Measurements from ENCODE around the gene IER5L. TPM values are rescaled to one million over a fixed set of nuclear protein-coding genes. Genes with fewer than 3 reads are reported as not detected.
"Not testable (repeated sequence)": the region's sequence is repeated elsewhere in the genome, so short reads cannot be mapped to it uniquely, and the experiment has no call there.

The IER5L gene
- total RNA-seq, 6 experiments from 2014 or later, result 28.5 to 45.1 (median 42.2) TPM

- peaks cover 5% of the 10 kb centered on the region; the same call in 1 of the 2 replicates for H3K9me3 Mint-ChIP-seq
- no peak overlapping the region for H3K27ac Mint-ChIP-seq
- H3K4me3 Mint-ChIP-seq, result no peak overlapping the region
- DNase-seq, result no peak
- peaks cover 40% of the 10 kb centered on the region for H3K4me1 Mint-ChIP-seq (ENCODE audit: low read depth)
- peaks cover 17% of the 10 kb centered on the region for H3K36me3 Mint-ChIP-seq (ENCODE audit: low read depth)
- H3K27me3 Mint-ChIP-seq (ENCODE audit: insufficient read depth), result peaks cover 2% of the 10 kb centered on the region
- TF ChIP-seq, protein P1, sequence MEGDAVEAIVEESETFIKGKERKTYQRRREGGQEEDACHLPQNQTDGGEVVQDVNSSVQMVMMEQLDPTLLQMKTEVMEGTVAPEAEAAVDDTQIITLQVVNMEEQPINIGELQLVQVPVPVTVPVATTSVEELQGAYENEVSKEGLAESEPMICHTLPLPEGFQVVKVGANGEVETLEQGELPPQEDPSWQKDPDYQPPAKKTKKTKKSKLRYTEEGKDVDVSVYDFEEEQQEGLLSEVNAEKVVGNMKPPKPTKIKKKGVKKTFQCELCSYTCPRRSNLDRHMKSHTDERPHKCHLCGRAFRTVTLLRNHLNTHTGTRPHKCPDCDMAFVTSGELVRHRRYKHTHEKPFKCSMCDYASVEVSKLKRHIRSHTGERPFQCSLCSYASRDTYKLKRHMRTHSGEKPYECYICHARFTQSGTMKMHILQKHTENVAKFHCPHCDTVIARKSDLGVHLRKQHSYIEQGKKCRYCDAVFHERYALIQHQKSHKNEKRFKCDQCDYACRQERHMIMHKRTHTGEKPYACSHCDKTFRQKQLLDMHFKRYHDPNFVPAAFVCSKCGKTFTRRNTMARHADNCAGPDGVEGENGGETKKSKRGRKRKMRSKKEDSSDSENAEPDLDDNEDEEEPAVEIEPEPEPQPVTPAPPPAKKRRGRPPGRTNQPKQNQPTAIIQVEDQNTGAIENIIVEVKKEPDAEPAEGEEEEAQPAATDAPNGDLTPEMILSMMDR (IDR thresholded peaks at IDR 0.05), result no peak
Observed at GRCh38 chr9:129163753-129164152, 14.3 kb downstream of the IER5L start.

DNA sequence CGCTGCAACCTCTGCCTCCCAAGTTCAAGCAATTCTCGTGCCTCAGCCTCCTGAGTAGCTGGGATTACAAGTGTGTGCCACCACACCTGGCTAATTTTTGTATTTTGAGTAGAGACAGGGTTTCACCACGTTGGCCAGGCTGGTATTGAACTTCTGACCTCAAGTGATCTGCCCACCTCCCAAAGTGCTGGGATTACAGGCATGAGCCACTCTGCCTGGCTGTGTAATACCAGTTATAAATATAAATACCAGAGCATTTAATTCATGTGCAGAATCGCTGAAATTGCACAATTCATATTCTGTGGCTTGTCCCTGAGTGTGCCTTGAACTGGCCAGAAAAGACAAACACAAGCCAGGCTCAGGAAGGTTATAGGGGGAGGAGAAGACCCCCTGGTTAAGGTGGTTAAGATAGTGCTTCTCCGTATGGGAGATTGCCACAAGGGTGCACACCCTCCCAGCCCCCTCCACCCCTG is 14.8 kb downstream of the IER5L start:
- H3K27ac Mint-ChIP-seq; DNase-seq; H3K9me3 Mint-ChIP-seq; H3K4me3 Mint-ChIP-seq; H3K27me3 Mint-ChIP-seq (ENCODE audit: insufficient read depth): not testable (repeated sequence)
- Mint-ChIP-seq H3K36me3 (ENCODE audit: low read depth) (peaks cover 17% of the 10 kb centered on the region), H3K4me1 (ENCODE audit: low read depth) (peaks cover 35% of the 10 kb centered on the region)

DNA sequence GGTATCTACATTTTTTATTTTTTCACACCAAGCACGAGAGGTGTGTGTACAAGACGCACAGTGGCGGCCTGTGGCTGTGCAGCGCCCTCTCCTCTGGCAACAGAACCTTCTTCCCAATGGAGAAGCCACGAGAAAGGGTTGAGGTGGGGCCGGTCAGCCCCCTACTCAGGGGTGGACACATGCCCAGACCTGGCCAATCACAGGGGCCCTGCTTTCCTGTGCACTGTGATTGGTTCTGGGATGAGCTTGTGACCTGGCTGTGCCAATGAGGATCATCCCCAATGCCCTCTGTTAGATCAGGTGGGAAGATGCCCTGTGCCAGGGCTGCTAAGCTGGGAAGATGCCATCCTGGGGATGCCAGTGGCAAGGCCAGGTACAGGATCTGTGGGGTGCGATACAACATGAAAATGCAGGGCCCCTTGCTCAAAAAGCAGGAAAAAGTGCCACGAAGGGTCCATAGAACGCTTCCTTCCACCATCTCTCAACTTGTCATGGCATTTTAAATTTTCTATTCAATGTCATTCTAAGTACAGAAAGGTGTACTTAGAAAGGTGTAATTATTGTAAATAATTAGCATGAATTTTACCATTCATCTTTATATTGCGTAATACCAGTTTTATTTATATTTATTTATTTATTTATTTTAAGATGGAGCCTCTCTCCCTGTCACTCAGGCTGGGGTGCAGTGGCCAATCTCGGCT is 15.4 kb downstream of the IER5L start:
- no peak overlapping the region for H3K4me3 Mint-ChIP-seq
- DNase-seq, result no peak
- no peak overlapping the region for H3K27ac Mint-ChIP-seq
- peaks cover 5% of the 10 kb centered on the region; the same call in 1 of the 2 replicates for H3K9me3 Mint-ChIP-seq
- H3K4me1 Mint-ChIP-seq (ENCODE audit: low read depth), result peaks cover 29% of the 10 kb centered on the region
- TF ChIP-seq, protein P1 (IDR thresholded peaks at IDR 0.05), result no peak
- peaks cover 2% of the 10 kb centered on the region for H3K27me3 Mint-ChIP-seq (ENCODE audit: insufficient read depth)
- peaks cover 17% of the 10 kb centered on the region for H3K36me3 Mint-ChIP-seq (ENCODE audit: low read depth)

DNA sequence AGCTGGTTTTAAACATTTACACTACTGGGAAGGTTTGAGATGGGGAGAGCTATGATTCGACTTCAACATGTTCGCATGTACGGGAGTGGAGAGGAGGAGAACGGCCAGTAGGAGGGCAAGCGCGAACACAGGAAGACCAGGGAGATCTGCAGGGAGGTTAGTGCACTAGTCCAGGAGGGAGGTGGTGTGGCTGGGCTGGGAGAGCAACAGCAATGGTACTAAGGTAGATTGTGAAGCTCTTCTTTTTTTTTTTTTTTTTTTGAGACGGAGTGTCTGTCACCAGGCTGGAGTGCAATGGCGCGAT is 16.6 kb downstream of the IER5L start:
- H3K27me3 Mint-ChIP-seq (ENCODE audit: insufficient read depth), result peaks cover 2% of the 10 kb centered on the region
- H3K4me3 Mint-ChIP-seq, result no peak overlapping the region
- peaks cover 5% of the 10 kb centered on the region; the same call in 1 of the 2 replicates for H3K9me3 Mint-ChIP-seq
- DNase-seq, result no peak
- TF ChIP-seq, protein P1 (IDR thresholded peaks at IDR 0.05), result no peak
- H3K36me3 Mint-ChIP-seq (ENCODE audit: low read depth), result peaks cover 17% of the 10 kb centered on the region
- peaks cover 18% of the 10 kb centered on the region for H3K4me1 Mint-ChIP-seq (ENCODE audit: low read depth)
- peak overlapping the region; percentile 3; the same call in 1 of the 2 replicates for H3K27ac Mint-ChIP-seq

GRCh38 chr9:129160712-129161533 is 17.1 kb downstream of the IER5L start:
- TF ChIP-seq, protein P1 (IDR thresholded peaks at IDR 0.05), result no peak
- Mint-ChIP-seq H3K27me3 (ENCODE audit: insufficient read depth) (peaks cover 2% of the 10 kb centered on the region), H3K36me3 (ENCODE audit: low read depth) (peaks cover 17% of the 10 kb centered on the region), H3K27ac (no peak overlapping the region; the same call in 1 of the 2 replicates), H3K4me3 (no peak overlapping the region), H3K4me1 (ENCODE audit: low read depth) (peaks cover 13% of the 10 kb centered on the region), H3K9me3 (peaks cover 5% of the 10 kb centered on the region; the same call in 1 of the 2 replicates)
- DNase-seq, result no peak

DNA sequence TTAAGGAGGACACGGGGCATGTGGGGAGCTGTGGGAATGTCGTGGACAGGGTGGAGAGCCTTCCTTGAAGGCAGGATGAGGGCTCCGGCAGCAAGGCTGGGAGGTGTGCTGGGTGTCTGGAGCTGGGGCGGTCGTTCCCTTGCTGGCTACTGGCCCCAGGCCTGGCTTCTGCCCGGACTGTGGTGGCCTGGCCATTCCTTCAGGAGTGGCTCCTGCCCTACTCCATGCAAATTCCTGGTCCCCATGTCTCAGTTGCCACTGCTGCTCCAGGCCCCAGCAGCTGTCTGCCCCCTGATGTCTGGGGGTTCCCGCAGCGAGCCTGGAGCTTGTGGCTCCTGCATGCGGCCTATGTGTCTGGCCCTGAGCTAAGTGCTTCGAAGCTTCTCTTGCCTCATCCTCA is 21.9 kb downstream of the IER5L start:
- H3K4me1 Mint-ChIP-seq (ENCODE audit: low read depth), result peaks cover under 1% of the 10 kb centered on the region
- peaks cover under 1% of the 10 kb centered on the region; the same call in 1 of the 2 replicates for H3K9me3 Mint-ChIP-seq
- DNase-seq, result no peak
- peaks cover 2% of the 10 kb centered on the region; the same call in 1 of the 2 replicates for H3K27me3 Mint-ChIP-seq (ENCODE audit: insufficient read depth)
- H3K36me3 Mint-ChIP-seq (ENCODE audit: low read depth), result peaks cover 5% of the 10 kb centered on the region
- H3K4me3 Mint-ChIP-seq, result no peak overlapping the region
- TF ChIP-seq, protein P1 (IDR thresholded peaks at IDR 0.05), result no peak
- no peak overlapping the region for H3K27ac Mint-ChIP-seq
